ENCODE data around the gene SEC23B. TPM values are rescaled to one million over a fixed set of nuclear protein-coding genes. Genes with fewer than 3 reads are reported as not detected.
"Not testable (repeated sequence)": the region's sequence is repeated elsewhere in the genome, so short reads cannot be mapped to it uniquely, and the experiment has no call there.

The SEC23B gene
- total RNA-seq, 1 experiment from 2014 or later, result 67.1 TPM

GRCh38 chr20:18524646-18525045 is 16.9 kb downstream of the SEC23B start:
- DNase-seq (ENCODE audit: low spot score), result no peak
- ChIA-PET POLR2A (no interaction called here), CTCF (interaction anchor here (0.5 kb wide), 1 partner anchor 37 kb away, joined by 3 read pairs; no protein-coding TSS in a partner anchor)
- TF ChIP-seq MYBL2 (CRISPR knock-in tag; IDR thresholded peaks at IDR 0.05) (no peak), ZMAT4 (CRISPR knock-in tag; IDR thresholded peaks at IDR 0.05) (no peak), NR2C2 (CRISPR knock-in tag; IDR thresholded peaks at IDR 0.05) (no peak), FOXJ3 (CRISPR knock-in tag; IDR thresholded peaks at IDR 0.05; ENCODE audit: borderline replicate concordance) (no peak), TCF7 (CRISPR knock-in tag; IDR thresholded peaks at IDR 0.05; ENCODE audit: low read depth) (no peak), PRRX2 (CRISPR knock-in tag; IDR thresholded peaks at IDR 0.05) (no peak), TEAD1 (CRISPR knock-in tag; IDR thresholded peaks at IDR 0.05) (no peak), CTCF (IDR thresholded peaks at IDR 0.05) (no peak), HMGA2 (CRISPR knock-in tag; IDR thresholded peaks at IDR 0.05) (no peak), ATF6 (CRISPR knock-in tag; IDR thresholded peaks at IDR 0.05) (no peak), ESRRA (CRISPR knock-in tag; IDR thresholded peaks at IDR 0.05; ENCODE audit: borderline replicate concordance) (no peak), ZBTB21 (CRISPR knock-in tag; IDR thresholded peaks at IDR 0.05; ENCODE audit: borderline replicate concordance) (no peak), ATF1 (CRISPR knock-in tag; IDR thresholded peaks at IDR 0.05) (no peak), FOXP1 (CRISPR knock-in tag; IDR thresholded peaks at IDR 0.05; ENCODE audit: borderline replicate concordance) (no peak), TEAD4 (CRISPR knock-in tag; IDR thresholded peaks at IDR 0.05) (no peak)
- TF ChIP-seq, protein P1, sequence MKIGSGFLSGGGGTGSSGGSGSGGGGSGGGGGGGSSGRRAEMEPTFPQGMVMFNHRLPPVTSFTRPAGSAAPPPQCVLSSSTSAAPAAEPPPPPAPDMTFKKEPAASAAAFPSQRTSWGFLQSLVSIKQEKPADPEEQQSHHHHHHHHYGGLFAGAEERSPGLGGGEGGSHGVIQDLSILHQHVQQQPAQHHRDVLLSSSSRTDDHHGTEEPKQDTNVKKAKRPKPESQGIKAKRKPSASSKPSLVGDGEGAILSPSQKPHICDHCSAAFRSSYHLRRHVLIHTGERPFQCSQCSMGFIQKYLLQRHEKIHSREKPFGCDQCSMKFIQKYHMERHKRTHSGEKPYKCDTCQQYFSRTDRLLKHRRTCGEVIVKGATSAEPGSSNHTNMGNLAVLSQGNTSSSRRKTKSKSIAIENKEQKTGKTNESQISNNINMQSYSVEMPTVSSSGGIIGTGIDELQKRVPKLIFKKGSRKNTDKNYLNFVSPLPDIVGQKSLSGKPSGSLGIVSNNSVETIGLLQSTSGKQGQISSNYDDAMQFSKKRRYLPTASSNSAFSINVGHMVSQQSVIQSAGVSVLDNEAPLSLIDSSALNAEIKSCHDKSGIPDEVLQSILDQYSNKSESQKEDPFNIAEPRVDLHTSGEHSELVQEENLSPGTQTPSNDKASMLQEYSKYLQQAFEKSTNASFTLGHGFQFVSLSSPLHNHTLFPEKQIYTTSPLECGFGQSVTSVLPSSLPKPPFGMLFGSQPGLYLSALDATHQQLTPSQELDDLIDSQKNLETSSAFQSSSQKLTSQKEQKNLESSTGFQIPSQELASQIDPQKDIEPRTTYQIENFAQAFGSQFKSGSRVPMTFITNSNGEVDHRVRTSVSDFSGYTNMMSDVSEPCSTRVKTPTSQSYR (CRISPR knock-in tag; IDR thresholded peaks at IDR 0.05), result no peak
- TF ChIP-seq, protein P2, sequence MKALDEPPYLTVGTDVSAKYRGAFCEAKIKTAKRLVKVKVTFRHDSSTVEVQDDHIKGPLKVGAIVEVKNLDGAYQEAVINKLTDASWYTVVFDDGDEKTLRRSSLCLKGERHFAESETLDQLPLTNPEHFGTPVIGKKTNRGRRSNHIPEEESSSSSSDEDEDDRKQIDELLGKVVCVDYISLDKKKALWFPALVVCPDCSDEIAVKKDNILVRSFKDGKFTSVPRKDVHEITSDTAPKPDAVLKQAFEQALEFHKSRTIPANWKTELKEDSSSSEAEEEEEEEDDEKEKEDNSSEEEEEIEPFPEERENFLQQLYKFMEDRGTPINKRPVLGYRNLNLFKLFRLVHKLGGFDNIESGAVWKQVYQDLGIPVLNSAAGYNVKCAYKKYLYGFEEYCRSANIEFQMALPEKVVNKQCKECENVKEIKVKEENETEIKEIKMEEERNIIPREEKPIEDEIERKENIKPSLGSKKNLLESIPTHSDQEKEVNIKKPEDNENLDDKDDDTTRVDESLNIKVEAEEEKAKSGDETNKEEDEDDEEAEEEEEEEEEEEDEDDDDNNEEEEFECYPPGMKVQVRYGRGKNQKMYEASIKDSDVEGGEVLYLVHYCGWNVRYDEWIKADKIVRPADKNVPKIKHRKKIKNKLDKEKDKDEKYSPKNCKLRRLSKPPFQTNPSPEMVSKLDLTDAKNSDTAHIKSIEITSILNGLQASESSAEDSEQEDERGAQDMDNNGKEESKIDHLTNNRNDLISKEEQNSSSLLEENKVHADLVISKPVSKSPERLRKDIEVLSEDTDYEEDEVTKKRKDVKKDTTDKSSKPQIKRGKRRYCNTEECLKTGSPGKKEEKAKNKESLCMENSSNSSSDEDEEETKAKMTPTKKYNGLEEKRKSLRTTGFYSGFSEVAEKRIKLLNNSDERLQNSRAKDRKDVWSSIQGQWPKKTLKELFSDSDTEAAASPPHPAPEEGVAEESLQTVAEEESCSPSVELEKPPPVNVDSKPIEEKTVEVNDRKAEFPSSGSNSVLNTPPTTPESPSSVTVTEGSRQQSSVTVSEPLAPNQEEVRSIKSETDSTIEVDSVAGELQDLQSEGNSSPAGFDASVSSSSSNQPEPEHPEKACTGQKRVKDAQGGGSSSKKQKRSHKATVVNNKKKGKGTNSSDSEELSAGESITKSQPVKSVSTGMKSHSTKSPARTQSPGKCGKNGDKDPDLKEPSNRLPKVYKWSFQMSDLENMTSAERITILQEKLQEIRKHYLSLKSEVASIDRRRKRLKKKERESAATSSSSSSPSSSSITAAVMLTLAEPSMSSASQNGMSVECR (CRISPR knock-in tag; IDR thresholded peaks at IDR 0.05; ENCODE audit: borderline replicate concordance), result no peak
- TF ChIP-seq, protein P3, sequence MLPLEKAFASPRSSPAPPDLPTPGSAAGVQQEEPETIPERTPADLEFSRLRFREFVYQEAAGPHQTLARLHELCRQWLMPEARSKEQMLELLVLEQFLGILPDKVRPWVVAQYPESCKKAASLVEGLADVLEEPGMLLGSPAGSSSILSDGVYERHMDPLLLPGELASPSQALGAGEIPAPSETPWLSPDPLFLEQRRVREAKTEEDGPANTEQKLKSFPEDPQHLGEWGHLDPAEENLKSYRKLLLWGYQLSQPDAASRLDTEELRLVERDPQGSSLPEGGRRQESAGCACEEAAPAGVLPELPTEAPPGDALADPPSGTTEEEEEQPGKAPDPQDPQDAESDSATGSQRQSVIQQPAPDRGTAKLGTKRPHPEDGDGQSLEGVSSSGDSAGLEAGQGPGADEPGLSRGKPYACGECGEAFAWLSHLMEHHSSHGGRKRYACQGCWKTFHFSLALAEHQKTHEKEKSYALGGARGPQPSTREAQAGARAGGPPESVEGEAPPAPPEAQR (CRISPR knock-in tag; IDR thresholded peaks at IDR 0.05), result no peak
- TF ChIP-seq, protein P4, sequence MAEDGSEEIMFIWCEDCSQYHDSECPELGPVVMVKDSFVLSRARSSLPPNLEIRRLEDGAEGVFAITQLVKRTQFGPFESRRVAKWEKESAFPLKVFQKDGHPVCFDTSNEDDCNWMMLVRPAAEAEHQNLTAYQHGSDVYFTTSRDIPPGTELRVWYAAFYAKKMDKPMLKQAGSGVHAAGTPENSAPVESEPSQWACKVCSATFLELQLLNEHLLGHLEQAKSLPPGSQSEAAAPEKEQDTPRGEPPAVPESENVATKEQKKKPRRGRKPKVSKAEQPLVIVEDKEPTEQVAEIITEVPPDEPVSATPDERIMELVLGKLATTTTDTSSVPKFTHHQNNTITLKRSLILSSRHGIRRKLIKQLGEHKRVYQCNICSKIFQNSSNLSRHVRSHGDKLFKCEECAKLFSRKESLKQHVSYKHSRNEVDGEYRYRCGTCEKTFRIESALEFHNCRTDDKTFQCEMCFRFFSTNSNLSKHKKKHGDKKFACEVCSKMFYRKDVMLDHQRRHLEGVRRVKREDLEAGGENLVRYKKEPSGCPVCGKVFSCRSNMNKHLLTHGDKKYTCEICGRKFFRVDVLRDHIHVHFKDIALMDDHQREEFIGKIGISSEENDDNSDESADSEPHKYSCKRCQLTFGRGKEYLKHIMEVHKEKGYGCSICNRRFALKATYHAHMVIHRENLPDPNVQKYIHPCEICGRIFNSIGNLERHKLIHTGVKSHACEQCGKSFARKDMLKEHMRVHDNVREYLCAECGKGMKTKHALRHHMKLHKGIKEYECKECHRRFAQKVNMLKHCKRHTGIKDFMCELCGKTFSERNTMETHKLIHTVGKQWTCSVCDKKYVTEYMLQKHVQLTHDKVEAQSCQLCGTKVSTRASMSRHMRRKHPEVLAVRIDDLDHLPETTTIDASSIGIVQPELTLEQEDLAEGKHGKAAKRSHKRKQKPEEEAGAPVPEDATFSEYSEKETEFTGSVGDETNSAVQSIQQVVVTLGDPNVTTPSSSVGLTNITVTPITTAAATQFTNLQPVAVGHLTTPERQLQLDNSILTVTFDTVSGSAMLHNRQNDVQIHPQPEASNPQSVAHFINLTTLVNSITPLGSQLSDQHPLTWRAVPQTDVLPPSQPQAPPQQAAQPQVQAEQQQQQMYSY (CRISPR knock-in tag; IDR thresholded peaks at IDR 0.05), result no peak
- Mint-ChIP-seq H3K4me1 (no peaks in the 10 kb centered on the region), H3K9me3 (no peaks in the 10 kb centered on the region), H3K36me3 (peaks cover 58% of the 10 kb centered on the region), H3K27ac (no peak overlapping the region), H3K4me3 (no peak overlapping the region), H3K27me3 (ENCODE audit: low read depth) (no peaks in the 10 kb centered on the region)
- ATAC-seq, result no peak

- ATAC-seq; CTCF ChIA-PET; H3K4me3 Mint-ChIP-seq; DNase-seq (ENCODE audit: low spot score); POLR2A ChIA-PET; H3K27me3 Mint-ChIP-seq (ENCODE audit: low read depth); H3K9me3 Mint-ChIP-seq; H3K4me1 Mint-ChIP-seq; H3K27ac Mint-ChIP-seq: not testable (repeated sequence)
- peaks cover 74% of the 10 kb centered on the region for H3K36me3 Mint-ChIP-seq
These were observed 19.0 kb downstream of the SEC23B start for GRCh38 chr20:18526761-18527160.

All from WTC11 (cell line).